ENCODE measurements around the gene DSCAML1. TPM values are rescaled to one million over a fixed set of nuclear protein-coding genes. Genes with fewer than 3 reads are reported as not detected.

DSCAML1 gene
- total and polyA plus RNA-seq, 2 of the 8 experiments (the other 6 are each of a cell fraction or from before 2014, with no cell fraction given) = 0.19 to 0.24 TPM

DNA sequence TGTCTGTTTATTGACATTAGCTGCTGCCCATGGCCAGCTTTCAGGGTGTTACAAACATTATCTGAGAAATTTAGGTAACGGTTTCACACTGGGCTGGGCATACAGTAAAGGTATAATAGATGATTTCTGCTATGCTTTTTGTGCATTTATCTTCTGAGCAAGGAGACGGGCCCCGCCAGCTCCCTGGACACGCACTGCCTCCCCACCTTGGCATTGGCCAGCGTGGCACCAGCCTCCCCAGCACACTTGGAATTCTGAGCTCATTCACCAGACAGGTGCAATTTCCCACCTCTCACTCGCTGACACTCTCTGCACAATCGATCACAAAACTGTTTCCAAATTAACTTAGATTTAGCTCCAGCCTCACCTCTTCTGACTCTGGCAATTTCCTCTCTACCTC, 246.6 kb downstream of the DSCAML1 start:
- H3K9ac ChIP-seq (replicated peaks in 1 of 4; ENCODE audit: extremely low read depth in 1 of 4, low read depth in 3 of 4, low read length in 3 of 4) = no peak overlapping the region
- no peak overlapping the region for H3K14ac ChIP-seq (ENCODE audit: insufficient read length)
- no peaks in the 10 kb centered on the region for H3K36me3 ChIP-seq (ENCODE audit: control insufficient read depth in 2 of 4, insufficient read depth in 4 of 4, low read length in 3 of 4)
- ChIA-PET POLR2A (ENCODE audit: partially characterized antibody) (interaction anchor here (1.5 kb wide), 1 partner anchor 11 kb away, joined by 3 read pairs; no protein-coding TSS in a partner anchor), CTCF (ENCODE audit: partially characterized antibody) (interaction anchor here (0.5 to 2.9 kb wide), 10 partner anchors 15 to 1239 kb away, joined by 3 to 14 read pairs (median 3); no protein-coding TSS in a partner anchor)
- H4K91ac ChIP-seq (replicated peaks; ENCODE audit: insufficient read length, low read length) = no peak overlapping the region
- H3K27me3 ChIP-seq (replicated peaks in 1 of 4; ENCODE audit: control insufficient read depth in 3 of 4, extremely low read depth in 1 of 4, insufficient read depth in 3 of 4, low read length in 3 of 4) = peaks cover 0 to 5% (median 0%) of the 10 kb centered on the region in 4 experiments; a peak in 3 of 7 replicates
- H2AK5ac ChIP-seq (ENCODE audit: low read depth, low read length) = no peak overlapping the region
- H3K56ac ChIP-seq (replicated peaks; ENCODE audit: insufficient read length, low read depth, low read length) = no peak overlapping the region
- no peaks in the 10 kb centered on the region for H4K20me1 ChIP-seq (replicated peaks in 1 of 2; ENCODE audit: control insufficient read depth in 1 of 2, insufficient read depth in 2 of 2, low read length in 2 of 2)
- no peak overlapping the region for H3K18ac ChIP-seq (ENCODE audit: extremely low read depth, low read length)
- peaks cover 4 to 19% (median 12%) of the 10 kb centered on the region in 4 experiments for H3K4me1 ChIP-seq (replicated peaks in 1 of 4; ENCODE audit: control insufficient read depth in 3 of 4, insufficient read depth in 4 of 4, low read length in 3 of 4)
- no peaks in the 10 kb centered on the region for H3K9me3 ChIP-seq (ENCODE audit: insufficient read depth in 2 of 2, low read depth in 1 of 2, low read length in 1 of 2)
- H3K23me2 ChIP-seq (ENCODE audit: low read depth, low read length) = no peaks in the 10 kb centered on the region; the same call in 1 of the 2 replicates
- no peaks in the 10 kb centered on the region for H3K79me2 ChIP-seq (ENCODE audit: control insufficient read depth in 1 of 2, insufficient read depth in 2 of 2, low read length in 2 of 2)
- no peak overlapping the region for H4K8ac ChIP-seq (ENCODE audit: extremely low read depth, insufficient read depth, low read length)
- FAIRE-seq (no peak), DNase-seq (ENCODE audit: low read depth in 1 of 2, low spot score in 2 of 2) (no peak)
- no peak overlapping the region for H2BK5ac ChIP-seq (ENCODE audit: low read depth, low read length)
- no peak overlapping the region for H3K4me2 ChIP-seq (ENCODE audit: insufficient read depth in 1 of 2, low read depth in 2 of 2, low read length in 2 of 2)
- H2BK12ac ChIP-seq (ENCODE audit: low read depth, low read length) = no peak overlapping the region
- H4K5ac ChIP-seq (ENCODE audit: insufficient read length, low read depth, low read length) = no peak overlapping the region
- no peak overlapping the region for H3K23ac ChIP-seq (ENCODE audit: insufficient read length)
- H3K27ac ChIP-seq (ENCODE audit: low read depth, low read length) = no peak overlapping the region
- no peak overlapping the region for H2AFZ ChIP-seq (ENCODE audit: low read length)
- H3K4me3 ChIP-seq (ENCODE audit: extremely low read depth in 1 of 4, insufficient read depth in 2 of 4, low read depth in 3 of 4, low read length in 4 of 4) = no peak overlapping the region
- no peak overlapping the region for H2BK20ac ChIP-seq (ENCODE audit: low read length)
- no peak overlapping the region for H2BK15ac ChIP-seq (ENCODE audit: low read length)
- H2BK120ac ChIP-seq (replicated peaks; ENCODE audit: low read depth, low read length) = no peak overlapping the region
- H3K79me1 ChIP-seq (ENCODE audit: low read depth, low read length) = no peaks in the 10 kb centered on the region
- H3K4ac ChIP-seq (replicated peaks; ENCODE audit: insufficient read length, low read depth, low read length) = no peak overlapping the region
- WGBS, 2 experiments (ENCODE audit: extremely low coverage in 1 of 2, insufficient coverage in 1 of 2, insufficient read length in 1 of 2, insufficient replicate concordance in 2 of 2, low coverage in 1 of 2, low lambda C conversion rate in 2 of 2, missing lambda C conversion rate in 1 of 2) = 94% methylated on average over 7 of the region's 7 CpGs; no CpG with 5 or more reads in 1 of the 2 experiments
- TF ChIP-seq SIRT6 (IDR thresholded peaks at IDR 0.05; ENCODE audit: low read length) (no peak), JUN (IDR thresholded peaks at IDR 0.05; ENCODE audit: low read depth, low read length) (no peak), KDM4A (IDR thresholded peaks at IDR 0.05; ENCODE audit: low read depth, low read length, severe bottlenecking) (no peak), TBP (IDR thresholded peaks at IDR 0.05; ENCODE audit: low read depth, low read length) (no peak), RBBP5 (IDR thresholded peaks at IDR 0.05; ENCODE audit: borderline replicate concordance, low read depth, low read length) (no peak), POU5F1 (IDR thresholded peaks at IDR 0.05; ENCODE audit: low read depth, low read length) (no peak), CHD2 (IDR thresholded peaks at IDR 0.05; ENCODE audit: low read length) (no peak), POLR2AphosphoS5 (IDR thresholded peaks at IDR 0.05; ENCODE audit: low read depth, low read length) (no peak), ATF2 (IDR thresholded peaks at IDR 0.05; ENCODE audit: low read length) (no peak), RNF2 (IDR thresholded peaks at IDR 0.05; ENCODE audit: borderline replicate concordance, low read depth, low read length, missing control alignments, poor library complexity, severe bottlenecking) (no peak), EGR1 (IDR thresholded peaks at IDR 0.05; ENCODE audit: borderline replicate concordance, low read depth, low read length) (no peak), POLR2A (IDR thresholded peaks at IDR 0.05; ENCODE audit: control extremely low read depth in 1 of 2, low read depth in 2 of 2, low read length in 2 of 2) (no peak), BACH1 (IDR thresholded peaks at IDR 0.05; ENCODE audit: low read length) (no peak)

Data from H1 (cell line).